Neutrophil (primary cell): ENCODE measurements around the gene PM20D2.
A peak's percentile ranks its signal among the peaks of the same experiment; 100 is the strongest.

Experiments
- H3K27ac ChIP-seq: fragments of 200-600 bp; sonication (generic); 2 replicates; pipeline ENCODE4 v1.5.1; 2016; ENCODE audit warnings: mild to moderate bottlenecking, moderate library complexity
- H3K27me3 ChIP-seq: fragments of 200-600 bp; sonication (generic); 2 replicates; pipeline ENCODE4 v1.6.0; 2016; ENCODE audit warnings: mild to moderate bottlenecking
- H3K36me3 ChIP-seq: fragments of 200-600 bp; sonication (generic); 2 replicates; pipeline ENCODE4 v1.5.1; 2017
- H3K4me1 ChIP-seq, 2 experiments: fragments of 200-600 bp in 1 of 2; sonication (generic) in 1 of 2; 1 replicate in 1 of 2; 2 replicates in 1 of 2; pipeline versions ENCODE4 v1.5.1 to v1.6.1; 2013 to 2016; ENCODE audit warnings: low read depth in 1 of 2, low read length in 1 of 2, mild to moderate bottlenecking in 1 of 2, moderate library complexity in 1 of 2; ENCODE audit not compliant: control insufficient read depth in 1 of 2, insufficient read depth in 1 of 2
- H3K4me3 ChIP-seq, 2 experiments: fragments of 200-600 bp in 1 of 2; sonication (generic) in 1 of 2; 1 replicate in 1 of 2; 2 replicates in 1 of 2; pipeline ENCODE4 v1.5.1; 2013 to 2016; ENCODE audit warnings: low read depth in 1 of 2, low read length in 1 of 2, mild to moderate bottlenecking in 1 of 2, moderate library complexity in 1 of 2
- H3K9me3 ChIP-seq: fragments of 200-600 bp; sonication (generic); 2 replicates; pipeline ENCODE4 v1.5.1; 2016
- CTCF ChIP-seq: fragments of 200-600 bp; sonication (generic); IDR thresholded peaks from 2 replicates; pipeline ENCODE4 v1.5.1; 2016; ENCODE audit warnings: antibody characterized with exemption

Gene PM20D2

DNA sequence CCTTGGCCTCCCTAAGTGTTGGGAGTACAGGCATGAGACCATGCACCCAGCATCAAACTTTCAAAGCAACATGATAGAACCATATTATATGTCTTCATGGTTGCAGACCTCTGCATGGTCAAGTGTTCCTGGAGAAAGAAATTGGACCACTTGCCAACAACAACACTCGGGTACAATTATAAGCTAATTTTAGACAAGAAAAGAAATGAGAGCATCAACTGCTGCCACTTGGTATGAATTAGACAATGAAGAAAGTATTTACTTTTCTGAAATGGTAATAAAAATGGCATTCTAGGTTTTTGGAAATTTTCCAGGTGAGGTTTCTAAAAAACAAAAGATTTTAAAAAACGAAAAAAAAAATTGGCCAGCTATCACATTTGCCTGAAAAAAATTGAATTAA, 7.7 kb upstream of the PM20D2 start:
- H3K27me3 ChIP-seq, result no peaks in the 10 kb centered on the region

DNA sequence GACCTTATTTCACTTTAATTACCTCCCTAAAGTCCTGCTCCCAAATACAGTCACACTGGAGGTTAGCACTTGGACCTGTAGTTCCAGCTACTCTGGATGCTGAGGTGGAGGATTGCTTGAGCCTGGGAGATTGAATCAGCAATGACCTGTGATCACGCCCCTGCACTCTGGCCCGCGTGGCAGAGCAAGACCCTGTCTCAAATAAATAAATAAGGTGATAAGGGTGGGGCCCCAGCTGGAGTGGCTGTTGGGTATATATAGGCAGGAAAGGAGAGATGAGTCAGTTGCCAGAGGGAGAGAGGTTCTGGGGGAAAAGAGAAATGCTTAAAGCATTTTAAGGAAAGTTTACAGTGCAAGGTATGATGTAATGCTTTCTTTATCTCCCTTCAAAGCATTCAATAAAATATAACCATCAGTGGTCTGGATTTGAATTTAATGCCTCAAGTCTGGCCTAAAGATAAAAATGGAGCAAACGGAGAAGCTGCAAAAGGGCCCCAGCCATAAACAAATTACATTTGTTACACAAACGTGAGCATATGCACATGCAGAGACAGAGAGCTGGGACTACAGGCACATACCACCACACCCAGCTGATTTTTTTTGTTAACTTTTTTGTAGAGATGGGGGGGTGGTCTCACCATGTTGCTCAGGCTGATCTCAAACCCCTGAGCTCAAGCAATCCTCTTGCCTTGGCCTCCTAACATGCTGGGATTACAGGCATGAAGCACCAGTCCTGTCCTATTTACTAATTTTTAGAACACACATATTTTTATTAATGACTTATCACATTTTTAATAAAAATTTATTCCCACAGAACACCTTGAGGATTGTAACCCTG, 6.1 kb upstream of the PM20D2 start:
- Histone ChIP-seq H3K9me3 (no peaks in the 10 kb centered on the region), H3K4me1 (no peaks in the 10 kb centered on the region), H3K27me3 (no peaks in the 10 kb centered on the region), H3K36me3 (no peaks in the 10 kb centered on the region), H3K27ac (no peak overlapping the region), H3K4me3 (no peak overlapping the region)
- TF ChIP-seq CTCF, result no peak

More for the DNA sequence above, 7.7 kb upstream of the PM20D2 start:
- Histone ChIP-seq H3K4me3 (no peak overlapping the region), H3K27ac (no peak overlapping the region), H3K4me1 (no peaks in the 10 kb centered on the region), H3K36me3 (no peaks in the 10 kb centered on the region), H3K9me3 (no peaks in the 10 kb centered on the region)
- no peak for TF ChIP-seq CTCF

GRCh38 chr6:89140347-89141156, 5.3 kb upstream of the PM20D2 start:
- no peaks in the 10 kb centered on the region for H3K9me3 ChIP-seq
- peaks cover 2% of the 10 kb centered on the region in 2 experiments for H3K4me1 ChIP-seq
- no peak for TF ChIP-seq CTCF
- H3K27me3 ChIP-seq, result no peaks in the 10 kb centered on the region
- H3K4me3 ChIP-seq, result no peak overlapping the region
- no peak overlapping the region for H3K27ac ChIP-seq
- no peaks in the 10 kb centered on the region for H3K36me3 ChIP-seq

- Histone ChIP-seq H3K9me3 (no peaks in the 10 kb centered on the region), H3K4me3 (no peak overlapping the region), H3K27me3 (no peaks in the 10 kb centered on the region), H3K36me3 (no peaks in the 10 kb centered on the region), H3K4me1 (peaks cover 14 to 18% of the 10 kb centered on the region in 2 experiments), H3K27ac (no peak overlapping the region)
- no peak for TF ChIP-seq CTCF
These were observed 1.4 kb upstream of the PM20D2 start for GRCh38 chr6:89144354-89144906.

DNA sequence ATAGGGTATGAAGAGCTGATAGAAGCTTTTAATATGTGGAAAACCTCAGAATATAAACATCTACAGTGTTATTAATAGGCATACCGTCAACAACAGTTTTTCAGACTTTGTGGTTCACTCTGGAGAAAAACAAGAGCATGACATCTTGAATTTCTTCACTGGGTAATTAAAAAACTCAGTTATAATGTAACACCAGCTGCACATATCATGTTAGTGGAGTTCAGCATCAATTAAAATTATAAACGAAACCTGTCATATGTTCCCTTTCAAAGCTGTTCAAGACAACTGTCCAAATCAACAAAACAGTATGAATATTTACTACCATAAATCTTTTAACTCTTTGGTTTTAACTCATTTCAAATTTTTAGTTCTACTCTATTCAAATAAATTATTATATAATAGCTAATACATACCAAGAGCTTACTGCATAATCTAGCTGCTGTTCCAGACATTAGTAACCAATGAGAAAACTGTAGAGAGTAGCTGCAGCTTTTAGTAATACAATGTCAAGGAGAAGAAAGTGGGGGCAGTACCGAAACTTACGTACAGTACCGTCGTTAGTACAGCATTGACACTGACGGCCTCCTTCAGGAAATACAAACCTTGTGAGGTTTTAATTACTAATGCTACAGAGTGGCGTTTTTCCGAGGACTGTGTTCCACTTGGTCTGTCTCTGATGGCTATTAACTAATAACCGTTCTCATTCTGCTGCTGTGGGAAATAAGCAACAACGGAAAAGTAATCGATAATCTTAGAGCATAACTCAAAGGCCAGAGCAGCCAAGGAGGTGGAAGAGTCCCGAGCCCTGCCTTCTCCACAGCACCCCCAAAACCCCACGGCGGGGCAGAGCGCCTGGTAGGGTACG, 532 bp upstream of the PM20D2 start:
- Histone ChIP-seq H3K4me1 (peaks cover 14 to 18% of the 10 kb centered on the region in 2 experiments), H3K4me3 (peak overlapping the region; percentile 80 to 92), H3K9me3 (no peaks in the 10 kb centered on the region), H3K27me3 (no peaks in the 10 kb centered on the region), H3K36me3 (no peaks in the 10 kb centered on the region), H3K27ac (peak overlapping the region; percentile 63)
- no peak for TF ChIP-seq CTCF
